Epithelial cell of esophagus (primary cell): ENCODE results near the gene NMU.

ENCODE experiments used
- DNase-seq: peaks from one replicate; pipeline ENCODE4 v3.0.0; 2010; ENCODE audit warnings: low read depth
- H3K4me3 ChIP-seq: 2 replicates; pipeline ENCODE4 v1.5.1; 2011; ENCODE audit warnings: mild to moderate bottlenecking, low read length, control low read depth
- CTCF ChIP-seq: IDR thresholded peaks from 2 replicates; pipeline ENCODE4 v1.5.1; 2011; ENCODE audit warnings: low read depth, mild to moderate bottlenecking, low read length, control low read depth, inconsistent platforms; ENCODE audit not compliant: insufficient read depth; ENCODE audit errors: missing control alignments

Gene NMU

GRCh38 chr4:55547918-55548317, 88.2 kb downstream of the NMU start:
- DNase-seq, result no peak
- no peak for TF ChIP-seq CTCF
- H3K4me3 ChIP-seq, result no peak overlapping the region

GRCh38 chr4:55547466-55547770, 88.7 kb downstream of the NMU start:
- no peak for DNase-seq
- no peak for TF ChIP-seq CTCF

GRCh38 chr4:55546756-55547465, 89.2 kb downstream of the NMU start, which contains the start of gene CLOCK:
CLOCK (minus strand) TSS chr4:55546909; CDS start chr4:55482785, 64,124 bp downstream.
- H3K4me3 ChIP-seq, result peak within 1 kb of the TSS; percentile 70
- peak; percentile 85 for DNase-seq
- TF ChIP-seq CTCF, result peak; percentile 3

More at GRCh38 chr4:55547466-55547770, 88.7 kb downstream of the NMU start:
- peak overlapping the region; percentile 70 for H3K4me3 ChIP-seq

- no peak for TF ChIP-seq CTCF
- peak overlapping the region; percentile 70 for H3K4me3 ChIP-seq
- DNase-seq, result no peak
Observed at GRCh38 chr4:55546506-55546755, 89.7 kb downstream of the NMU start.

GRCh38 chr4:55545641-55546505, 90.2 kb downstream of the NMU start:
- peak; percentile 59 for DNase-seq

More at GRCh38 chr4:55545641-55546505, 90.2 kb downstream of the NMU start:
- H3K4me3 ChIP-seq, result peak overlapping the region; percentile 70
- no peak for TF ChIP-seq CTCF
